ENCODE data around the gene OR4N5.

OR4N5 gene

DNA sequence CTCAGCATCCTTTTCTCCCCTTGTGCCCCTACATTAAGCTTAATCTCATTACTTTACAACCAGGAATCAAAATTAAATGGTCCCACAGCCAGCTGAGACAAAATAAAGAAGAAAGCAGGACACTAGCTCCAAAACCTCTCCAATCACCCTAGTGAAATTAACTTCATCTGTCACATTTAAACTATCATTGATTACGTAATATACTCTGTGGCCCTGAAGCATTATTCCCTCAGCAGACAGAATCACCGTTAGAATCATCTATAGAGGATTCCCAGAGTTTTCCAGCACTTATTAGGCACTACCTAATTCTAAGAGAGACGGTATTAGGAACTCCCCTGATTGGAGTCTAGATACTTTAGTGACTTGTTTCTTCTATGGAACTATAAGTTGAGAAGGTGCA lies 28.2 kb upstream of the OR4N5 start, which contains the start of gene OR4K17:
TSS of gene OR4K17 (plus strand) at position 302 of the 400 bp plus-strand sequence. CDS start 6,761 bp downstream, outside the sequence.
- no peak within 1 kb of the TSS for H3K4me2 ChIP-seq (ENCODE audit: low read length, poor library complexity, severe bottlenecking)
- H3K4ac ChIP-seq (ENCODE audit: low read depth in 1 of 2, low read length in 2 of 2), result no peak within 1 kb of the TSS
- WGBS, result 39% methylated on average over 2 of the region's 3 CpGs
- no peak within 1 kb of the TSS for H4K91ac ChIP-seq (ENCODE audit: low read length)
- no peak within 1 kb of the TSS for H3K14ac ChIP-seq (ENCODE audit: low read length in 2 of 2)
- H2BK5ac ChIP-seq (ENCODE audit: low read depth, low read length, poor library complexity, severe bottlenecking), result no peak within 1 kb of the TSS
- H3K36me3 ChIP-seq (ENCODE audit: control insufficient read depth in 1 of 2, insufficient read depth in 2 of 2, low read depth in 1 of 2, low read length in 2 of 2), result no peaks in the 10 kb centered on the region
- no peak within 1 kb of the TSS for H2BK120ac ChIP-seq (ENCODE audit: low read depth, low read length)
- H2AFZ ChIP-seq (ENCODE audit: low read depth, low read length), result no peak within 1 kb of the TSS
- H3K9me3 ChIP-seq (ENCODE audit: control insufficient read depth, low read length), result no peaks in the 10 kb centered on the region
- no peaks in the 10 kb centered on the region for H3K79me1 ChIP-seq (replicated peaks; ENCODE audit: low read length, poor library complexity, severe bottlenecking)
- no peaks in the 10 kb centered on the region for H3K27me3 ChIP-seq (ENCODE audit: control insufficient read depth in 1 of 2, insufficient read depth in 1 of 2, low read length in 2 of 2)
- H3K18ac ChIP-seq (ENCODE audit: low read depth in 1 of 2, low read length in 2 of 2), result no peak within 1 kb of the TSS
- no peaks in the 10 kb centered on the region for H3K4me1 ChIP-seq (ENCODE audit: control insufficient read depth, insufficient read depth, low read depth, low read length)
- H3K9ac ChIP-seq (ENCODE audit: low read length), result no peak within 1 kb of the TSS
- no peak within 1 kb of the TSS for H2BK12ac ChIP-seq (ENCODE audit: low read length in 2 of 2)
- no peak within 1 kb of the TSS for H3K27ac ChIP-seq (ENCODE audit: low read length, poor library complexity, severe bottlenecking)
- H3K4me3 ChIP-seq (ENCODE audit: insufficient read depth in 1 of 2, low read depth in 1 of 2, low read length in 2 of 2), result no peak within 1 kb of the TSS
- no peak within 1 kb of the TSS for H4K8ac ChIP-seq (ENCODE audit: low read length)
- H2BK15ac ChIP-seq (ENCODE audit: low read depth, poor library complexity, severe bottlenecking), result no peak within 1 kb of the TSS
- H3K23ac ChIP-seq (ENCODE audit: low read length in 2 of 2), result no peak within 1 kb of the TSS
- no peak for DNase-seq
- H2AK5ac ChIP-seq (ENCODE audit: low read length, severe bottlenecking), result no peak within 1 kb of the TSS

GRCh38 chr14:20112321-20112720 lies 26.3 kb upstream of the OR4N5 start:
- 89% methylated on average over 2 of the region's 3 CpGs for WGBS
- H4K8ac ChIP-seq (ENCODE audit: low read length), result no peak overlapping the region
- no peaks in the 10 kb centered on the region for H3K4me1 ChIP-seq (ENCODE audit: control insufficient read depth, insufficient read depth, low read depth, low read length)
- no peak overlapping the region for H2BK5ac ChIP-seq (ENCODE audit: low read depth, low read length, poor library complexity, severe bottlenecking)
- H3K4me2 ChIP-seq (ENCODE audit: low read length, poor library complexity, severe bottlenecking), result no peak overlapping the region
- no peak overlapping the region for H4K91ac ChIP-seq (ENCODE audit: low read length)
- H3K9ac ChIP-seq (ENCODE audit: low read length), result no peak overlapping the region
- no peaks in the 10 kb centered on the region for H3K27me3 ChIP-seq (ENCODE audit: control insufficient read depth in 1 of 2, insufficient read depth in 1 of 2, low read length in 2 of 2)
- H3K4me3 ChIP-seq (ENCODE audit: insufficient read depth in 1 of 2, low read depth in 1 of 2, low read length in 2 of 2), result no peak overlapping the region
- no peaks in the 10 kb centered on the region for H3K79me1 ChIP-seq (replicated peaks; ENCODE audit: low read length, poor library complexity, severe bottlenecking)
- no peak for DNase-seq
- no peak overlapping the region for H3K4ac ChIP-seq (ENCODE audit: low read depth in 1 of 2, low read length in 2 of 2)
- peaks cover 4% of the 10 kb centered on the region for H3K9me3 ChIP-seq (ENCODE audit: control insufficient read depth, low read length)
- no peak overlapping the region for H3K23ac ChIP-seq (ENCODE audit: low read length in 2 of 2)
- no peak overlapping the region for H3K18ac ChIP-seq (ENCODE audit: low read depth in 1 of 2, low read length in 2 of 2)
- no peak overlapping the region for H3K14ac ChIP-seq (ENCODE audit: low read length in 2 of 2)
- no peak overlapping the region for H3K27ac ChIP-seq (ENCODE audit: low read length, poor library complexity, severe bottlenecking)
- H3K36me3 ChIP-seq (ENCODE audit: control insufficient read depth in 1 of 2, insufficient read depth in 2 of 2, low read depth in 1 of 2, low read length in 2 of 2), result no peaks in the 10 kb centered on the region
- H2AK5ac ChIP-seq (ENCODE audit: low read length, severe bottlenecking), result no peak overlapping the region
- H2BK120ac ChIP-seq (ENCODE audit: low read depth, low read length), result no peak overlapping the region
- no peak overlapping the region for H2AFZ ChIP-seq (ENCODE audit: low read depth, low read length)
- no peak overlapping the region for H2BK15ac ChIP-seq (ENCODE audit: low read depth, poor library complexity, severe bottlenecking)
- H2BK12ac ChIP-seq (ENCODE audit: low read length in 2 of 2), result no peak overlapping the region

- Histone ChIP-seq H3K4me1 (ENCODE audit: control insufficient read depth, insufficient read depth, low read depth, low read length) (no peaks in the 10 kb centered on the region), H3K4me2 (ENCODE audit: low read length, poor library complexity, severe bottlenecking) (no peak overlapping the region), H3K9me3 (ENCODE audit: control insufficient read depth, low read length) (peaks cover 26% of the 10 kb centered on the region), H4K8ac (ENCODE audit: low read length) (no peak overlapping the region), H3K79me1 (replicated peaks; ENCODE audit: low read length, poor library complexity, severe bottlenecking) (no peaks in the 10 kb centered on the region), H2AFZ (ENCODE audit: low read depth, low read length) (no peak overlapping the region), H3K4me3 (ENCODE audit: insufficient read depth in 1 of 2, low read depth in 1 of 2, low read length in 2 of 2) (no peak overlapping the region), H3K27me3 (ENCODE audit: control insufficient read depth in 1 of 2, insufficient read depth in 1 of 2, low read length in 2 of 2) (no peaks in the 10 kb centered on the region), H3K14ac (ENCODE audit: low read length in 2 of 2) (no peak overlapping the region), H2BK12ac (ENCODE audit: low read length in 2 of 2) (no peak overlapping the region), H3K23ac (ENCODE audit: low read length in 2 of 2) (no peak overlapping the region), H2BK15ac (ENCODE audit: low read depth, poor library complexity, severe bottlenecking) (no peak overlapping the region), H3K4ac (ENCODE audit: low read depth in 1 of 2, low read length in 2 of 2) (no peak overlapping the region), H3K27ac (ENCODE audit: low read length, poor library complexity, severe bottlenecking) (no peak overlapping the region), H4K91ac (ENCODE audit: low read length) (no peak overlapping the region), H2BK5ac (ENCODE audit: low read depth, low read length, poor library complexity, severe bottlenecking) (no peak overlapping the region), H3K18ac (ENCODE audit: low read depth in 1 of 2, low read length in 2 of 2) (no peak overlapping the region), H2BK120ac (ENCODE audit: low read depth, low read length) (no peak overlapping the region), H3K36me3 (ENCODE audit: control insufficient read depth in 1 of 2, insufficient read depth in 2 of 2, low read depth in 1 of 2, low read length in 2 of 2) (no peaks in the 10 kb centered on the region), H2AK5ac (ENCODE audit: low read length, severe bottlenecking) (no peak overlapping the region), H3K9ac (ENCODE audit: low read length) (no peak overlapping the region)
- WGBS, result no CpG with 5 or more reads among the region's 1 CpG
- no peak for DNase-seq
Observed at GRCh38 chr14:20116748-20117147, 21.9 kb upstream of the OR4N5 start.

- Histone ChIP-seq H3K36me3 (ENCODE audit: control insufficient read depth in 1 of 2, insufficient read depth in 2 of 2, low read depth in 1 of 2, low read length in 2 of 2) (no peaks in the 10 kb centered on the region), H3K23ac (ENCODE audit: low read length in 2 of 2) (no peak overlapping the region), H3K9ac (ENCODE audit: low read length) (no peak overlapping the region), H3K27me3 (ENCODE audit: control insufficient read depth in 1 of 2, insufficient read depth in 1 of 2, low read length in 2 of 2) (no peaks in the 10 kb centered on the region), H3K4me3 (ENCODE audit: insufficient read depth in 1 of 2, low read depth in 1 of 2, low read length in 2 of 2) (no peak overlapping the region), H3K18ac (ENCODE audit: low read depth in 1 of 2, low read length in 2 of 2) (no peak overlapping the region), H3K4me1 (ENCODE audit: control insufficient read depth, insufficient read depth, low read depth, low read length) (no peaks in the 10 kb centered on the region), H4K8ac (ENCODE audit: low read length) (no peak overlapping the region), H4K91ac (ENCODE audit: low read length) (no peak overlapping the region), H3K4me2 (ENCODE audit: low read length, poor library complexity, severe bottlenecking) (no peak overlapping the region), H3K4ac (ENCODE audit: low read depth in 1 of 2, low read length in 2 of 2) (no peak overlapping the region), H3K79me1 (replicated peaks; ENCODE audit: low read length, poor library complexity, severe bottlenecking) (no peaks in the 10 kb centered on the region), H2AK5ac (ENCODE audit: low read length, severe bottlenecking) (no peak overlapping the region), H2BK15ac (ENCODE audit: low read depth, poor library complexity, severe bottlenecking) (no peak overlapping the region), H3K9me3 (ENCODE audit: control insufficient read depth, low read length) (peaks cover 28% of the 10 kb centered on the region), H2AFZ (ENCODE audit: low read depth, low read length) (no peak overlapping the region), H2BK12ac (ENCODE audit: low read length in 2 of 2) (no peak overlapping the region), H3K14ac (ENCODE audit: low read length in 2 of 2) (no peak overlapping the region), H2BK5ac (ENCODE audit: low read depth, low read length, poor library complexity, severe bottlenecking) (no peak overlapping the region), H2BK120ac (ENCODE audit: low read depth, low read length) (no peak overlapping the region), H3K27ac (ENCODE audit: low read length, poor library complexity, severe bottlenecking) (no peak overlapping the region)
- DNase-seq, result no peak
- 69% methylated on average over 5 of the region's 5 CpGs for WGBS
Observed at GRCh38 chr14:20118795-20119194, 19.8 kb upstream of the OR4N5 start.

All from mesenchymal stem cell (in vitro differentiated cells and primary cell).